ENCODE results near the gene GULP1.

GULP1 gene

GRCh38 chr2:188381614-188382013 lies 89.9 kb downstream of the GULP1 start:
- no peak for DNase-seq

DNA sequence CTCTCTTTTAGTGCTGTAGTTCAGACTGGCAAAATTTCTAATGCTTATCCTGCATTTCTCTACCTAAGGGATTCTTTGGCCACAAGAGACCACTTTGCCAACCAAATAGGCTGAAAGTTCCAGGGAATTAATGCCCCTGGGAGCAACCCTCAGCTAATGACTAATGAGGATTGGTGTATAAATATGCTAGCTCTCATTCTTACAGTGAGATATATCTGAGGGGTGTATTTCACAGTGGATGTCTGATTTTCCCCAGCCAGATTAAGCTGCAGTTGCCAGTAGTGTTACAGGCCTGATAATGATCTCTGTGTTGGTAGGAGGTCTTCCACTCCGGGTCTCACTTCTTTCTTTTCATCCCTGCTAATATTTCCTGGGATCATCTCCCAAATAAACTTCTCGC lies 90.4 kb downstream of the GULP1 start:
- no peak for DNase-seq

GRCh38 chr2:188383158-188383557 lies 91.5 kb downstream of the GULP1 start:
- DNase-seq, result no peak

GRCh38 chr2:188385857-188386256 lies 94.2 kb downstream of the GULP1 start:
- DNase-seq, result no peak

- no peak for DNase-seq
Observed at GRCh38 chr2:188388831-188389230, 97.2 kb downstream of the GULP1 start.

- no peak for DNase-seq
Observed at GRCh38 chr2:188391354-188391753, 99.7 kb downstream of the GULP1 start.

DNA sequence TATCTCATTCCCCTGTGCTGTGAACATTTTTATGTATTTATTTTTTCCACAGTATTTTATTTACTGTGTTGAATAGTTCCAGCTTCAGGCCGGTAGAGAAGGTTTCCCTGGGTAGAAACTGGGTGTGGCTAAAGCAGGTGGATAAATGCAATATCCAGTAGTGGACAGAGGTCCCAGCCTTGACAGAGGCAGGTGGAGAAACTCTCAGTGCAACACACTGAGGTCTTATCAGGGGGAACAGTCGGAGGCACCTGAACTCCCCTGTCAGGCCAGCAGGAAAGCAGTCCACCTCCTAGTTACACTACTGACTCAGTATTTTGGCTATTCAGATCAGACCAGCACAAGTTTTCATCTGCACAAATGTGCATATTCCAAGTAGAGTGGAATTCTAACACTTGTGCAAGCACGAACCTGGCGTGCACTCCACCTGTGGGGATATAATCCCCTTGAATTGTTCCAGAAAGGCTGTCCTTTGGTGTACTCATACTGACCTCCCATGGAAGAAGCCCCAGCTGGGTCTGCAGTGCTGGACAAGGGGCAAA lies 103.3 kb downstream of the GULP1 start:
- no peak for DNase-seq

DNA sequence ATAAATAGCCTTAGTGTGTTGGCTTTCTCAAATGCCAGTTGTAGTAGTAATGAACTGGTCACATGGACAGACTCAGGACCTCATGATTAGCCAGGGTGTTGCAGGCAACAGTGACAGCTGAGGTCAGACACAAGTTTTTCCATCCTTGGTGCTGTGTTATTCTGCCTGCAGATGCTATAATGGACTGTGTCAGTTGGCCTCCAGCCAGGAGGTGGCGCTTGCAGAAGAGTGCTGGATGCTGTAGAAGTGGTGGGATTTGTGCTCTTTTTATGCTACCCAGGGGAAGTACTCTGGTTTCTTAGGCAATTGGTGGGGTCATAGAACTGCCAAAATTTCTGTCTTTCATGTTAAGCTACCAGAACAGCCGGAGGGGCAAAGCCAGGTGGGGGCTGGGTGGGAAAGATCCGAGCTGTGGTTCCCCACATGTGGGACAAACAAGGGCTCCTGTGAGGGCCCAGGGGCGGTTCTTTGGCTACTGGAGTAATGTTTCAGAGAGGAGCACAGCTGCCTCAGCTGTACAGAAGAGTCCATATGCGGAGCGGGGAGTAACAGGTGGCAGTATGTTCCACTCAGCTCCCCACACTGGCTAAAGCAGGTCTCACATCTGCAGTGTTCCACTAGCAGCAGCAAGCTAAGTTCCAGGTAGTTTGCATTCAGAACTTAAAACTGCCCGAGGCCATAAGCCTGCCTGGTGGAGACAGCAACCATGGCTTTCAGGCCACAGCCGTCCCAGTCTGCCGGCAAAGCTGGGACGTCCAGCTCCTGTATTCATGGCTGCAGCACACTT lies 104.4 kb downstream of the GULP1 start:
- no peak for DNase-seq

GRCh38 chr2:188399159-188399558 lies 107.5 kb downstream of the GULP1 start:
- DNase-seq, result no peak

- no peak for DNase-seq
Observed at GRCh38 chr2:188403676-188404075, 112.0 kb downstream of the GULP1 start.

GRCh38 chr2:188404341-188405004 lies 112.8 kb downstream of the GULP1 start:
- DNase-seq, result no peak

DNA sequence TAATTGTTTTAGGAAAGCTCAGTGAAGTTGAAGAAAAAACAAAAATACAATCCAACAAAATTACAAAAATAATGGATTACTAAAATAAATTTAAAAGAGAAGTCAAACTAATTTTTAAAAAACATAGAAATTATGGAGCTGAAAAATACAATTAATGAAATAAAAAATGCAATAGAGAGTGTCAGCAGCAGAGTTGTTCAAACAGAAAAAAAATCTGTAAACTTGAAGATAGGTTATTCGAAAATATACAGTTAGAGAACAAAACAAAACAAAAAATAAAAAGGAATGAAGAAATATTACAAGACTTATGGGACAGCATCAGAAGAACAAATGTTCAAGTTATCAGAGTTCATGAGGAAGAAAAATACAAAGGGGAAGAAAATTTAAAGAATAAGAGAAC lies 114.7 kb downstream of the GULP1 start:
- no peak for DNase-seq

- DNase-seq, result no peak
Observed at GRCh38 chr2:188410504-188411235, 119.0 kb downstream of the GULP1 start.

DNA sequence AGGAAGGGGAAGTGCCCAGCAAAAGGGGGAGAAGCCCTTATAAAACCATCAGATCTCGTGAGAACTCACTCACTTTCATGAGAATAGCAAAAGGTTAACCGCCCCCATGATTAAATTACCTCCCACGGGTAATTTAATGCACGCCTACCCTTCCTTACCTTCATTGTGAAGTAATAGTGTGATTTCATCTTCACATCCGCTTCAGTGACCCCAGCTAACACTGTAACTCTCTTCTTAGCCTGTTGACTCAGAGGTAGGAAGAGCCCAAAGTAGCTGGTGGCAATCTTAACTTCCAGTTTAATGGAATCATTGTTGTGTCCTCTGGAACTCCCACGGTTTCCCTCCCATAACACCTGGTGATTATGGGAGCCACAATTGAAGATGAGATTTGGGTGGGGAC lies 120.5 kb downstream of the GULP1 start:
- DNase-seq, result no peak

- DNase-seq, result no peak
Observed at GRCh38 chr2:188414411-188414810, 122.7 kb downstream of the GULP1 start.

DNA sequence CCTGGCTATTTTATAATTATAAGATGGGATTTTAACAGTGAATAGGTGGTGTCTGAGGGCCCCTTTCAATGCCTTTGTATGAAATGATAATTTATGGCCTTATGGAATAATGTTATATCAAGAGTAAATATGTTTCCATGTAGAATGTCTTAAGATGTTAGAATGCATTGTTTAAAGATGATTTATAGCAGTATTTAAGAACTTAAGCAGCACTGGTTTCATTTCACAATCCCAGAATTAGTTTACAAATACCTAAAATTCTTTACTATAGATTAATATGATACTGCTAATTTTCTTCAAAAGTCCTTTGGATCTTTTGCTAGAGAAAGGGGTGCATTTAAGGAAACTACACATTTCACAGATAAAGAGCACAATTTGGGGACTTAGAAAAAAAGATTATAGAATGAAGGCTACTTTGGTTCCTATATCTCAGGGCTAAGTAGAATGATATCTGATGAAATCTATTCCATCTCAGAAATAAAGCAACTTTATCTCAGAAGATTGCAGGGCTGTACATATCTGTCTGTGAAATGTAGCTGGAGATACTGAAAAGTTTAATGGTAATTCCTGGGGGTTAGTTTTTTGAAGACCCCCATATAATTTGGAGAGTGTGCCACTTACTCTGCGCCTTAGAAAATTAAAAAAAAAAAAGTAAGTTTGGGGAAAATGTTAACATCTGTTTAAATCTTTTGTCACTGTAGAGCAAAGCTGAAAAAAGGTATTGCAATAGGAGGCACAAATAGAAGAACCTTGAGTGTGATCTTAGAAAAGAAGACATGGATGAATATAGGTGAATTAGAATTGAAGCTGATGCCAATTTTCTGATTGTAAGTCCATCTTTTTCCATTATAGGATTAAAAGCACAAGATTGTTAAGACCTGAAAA lies 123.4 kb downstream of the GULP1 start:
- no peak for DNase-seq

GRCh38 chr2:188415754-188416083 lies 124.0 kb downstream of the GULP1 start:
- DNase-seq, result no peak

- DNase-seq, result no peak
Observed at GRCh38 chr2:188416367-188416766, 124.7 kb downstream of the GULP1 start.

GRCh38 chr2:188422726-188423125 lies 131.1 kb downstream of the GULP1 start:
- DNase-seq, result no peak

DNA sequence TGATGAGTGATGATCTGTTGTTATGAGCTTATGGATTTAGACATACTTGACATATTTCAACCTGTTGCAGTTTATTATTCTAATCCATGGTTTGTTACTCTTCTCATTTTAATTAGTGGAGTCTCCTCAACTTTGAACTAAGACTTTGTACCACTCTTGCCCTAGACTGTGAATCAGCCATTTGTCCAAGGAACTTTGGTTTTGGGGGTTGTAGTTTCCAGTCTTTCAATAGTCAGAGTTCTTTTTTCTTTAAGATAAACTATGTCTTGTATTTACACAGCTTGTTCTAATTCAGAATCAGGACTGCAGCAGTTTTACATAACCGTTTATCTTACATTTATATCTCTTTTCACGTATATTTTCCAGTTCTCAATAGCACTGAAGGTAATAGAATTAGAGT lies 133.6 kb downstream of the GULP1 start:
- DNase-seq, result no peak

- no peak for DNase-seq
Observed at GRCh38 chr2:188426121-188426520, 134.4 kb downstream of the GULP1 start.

DNA sequence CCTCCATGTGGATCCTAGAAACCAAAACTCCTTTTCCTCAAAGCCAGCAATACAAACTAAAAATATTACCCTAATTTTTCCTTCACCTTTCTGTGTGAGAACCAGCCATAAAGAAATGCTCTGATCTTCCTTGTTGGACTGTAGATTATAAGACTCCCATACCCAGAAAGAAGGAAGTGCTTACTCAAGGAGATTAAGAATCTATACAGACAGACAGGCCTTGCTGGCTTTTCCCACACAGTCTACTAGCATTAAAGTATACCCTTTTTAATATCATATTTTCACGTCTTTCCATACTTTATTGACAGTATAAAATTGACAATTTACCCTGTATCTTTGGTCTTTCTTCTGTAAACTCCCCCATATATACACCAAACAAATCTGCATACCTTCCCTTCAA lies 139.0 kb downstream of the GULP1 start:
- DNase-seq, result no peak

GRCh38 chr2:188434018-188434417 lies 142.3 kb downstream of the GULP1 start:
- DNase-seq, result no peak

Measured in activated naive CD4-positive, alpha-beta T cell treated with Interleukin-2 at 50 U/mL for 16 hours (primary cell).